Natural killer cell (primary cell): ENCODE results near the gene RBM44. TPM values are rescaled to one million over a fixed set of nuclear protein-coding genes. Genes with fewer than 3 reads are reported as not detected.
A peak's percentile ranks its signal among the peaks of the same experiment; 100 is the strongest.
"Not testable (repeated sequence)": the region's sequence is repeated elsewhere in the genome, so short reads cannot be mapped to it uniquely, and the experiment has no call there.

ENCODE experiments used
- ATAC-seq, 3 donors: fragments of 150-1000 bp in 2 of 3; fragments of 200-7000 bp in 1 of 3; cut with Tn5 transposase; 1 replicate in 1 of 3; 2 replicates in 2 of 3; pipeline ENCODE4 v1.10.0; 2021; ENCODE audit warnings: mild to moderate bottlenecking in 2 of 3, moderate library complexity in 2 of 3
- DNase-seq, 2 donors: peaks; one replicate each; pipeline versions ENCODE4 v3.0.0 to v3.0.0-alpha.2; 2013 to 2021; ENCODE audit warnings: mixed read lengths in 1 of 2
- H3K27ac ChIP-seq: one replicate; pipeline ENCODE4 v1.5.1; 2013; ENCODE audit warnings: mild to moderate bottlenecking, low read length
- H3K27me3 ChIP-seq: one replicate; pipeline ENCODE4 v1.6.1; 2013; ENCODE audit warnings: low read length; ENCODE audit not compliant: control insufficient read depth, insufficient read depth
- H3K36me3 ChIP-seq: one replicate; pipeline ENCODE4 v1.6.1; 2013; ENCODE audit warnings: low read length; ENCODE audit not compliant: control insufficient read depth, insufficient read depth
- H3K4me1 ChIP-seq: one replicate; pipeline ENCODE4 v1.6.1; 2013; ENCODE audit warnings: low read length; ENCODE audit not compliant: control insufficient read depth, insufficient read depth
- H3K4me3 ChIP-seq: one replicate; pipeline ENCODE4 v1.5.1; 2013; ENCODE audit warnings: low read length
- H3K9me3 ChIP-seq: one replicate; pipeline ENCODE4 v1.6.1; 2013; ENCODE audit warnings: low read length; ENCODE audit not compliant: control insufficient read depth, insufficient read depth
- H3K27ac Mint-ChIP-seq, 2 donors: one replicate each; pipeline ENCODE4 v1.8.0; 2022; ENCODE audit warnings: mild to moderate bottlenecking in 2 of 2, mixed read lengths in 2 of 2, moderate library complexity in 1 of 2
- H3K27me3 Mint-ChIP-seq, 2 donors: one replicate each; pipeline ENCODE4 v1.8.0; 2022; ENCODE audit warnings: low read depth in 2 of 2, mixed read lengths in 2 of 2
- H3K36me3 Mint-ChIP-seq: one replicate; pipeline ENCODE4 v1.8.0; 2022; ENCODE audit warnings: mixed read lengths
- H3K4me1 Mint-ChIP-seq, 2 donors: one replicate each; pipeline ENCODE4 v1.8.0; 2022; ENCODE audit warnings: mixed read lengths in 2 of 2
- H3K4me3 Mint-ChIP-seq: one replicate; pipeline ENCODE4 v1.8.0; 2022; ENCODE audit warnings: mild to moderate bottlenecking, moderate library complexity, mixed read lengths
- H3K9me3 Mint-ChIP-seq, 2 donors: one replicate each; pipeline ENCODE4 v1.8.0; 2022; ENCODE audit warnings: mixed read lengths in 2 of 2
- WGBS: methylation state at CpG from one replicate; pipeline ENCODE4 v1.1.7; 2013; ENCODE audit warnings: missing lambda C conversion rate; ENCODE audit not compliant: insufficient coverage; 5-methylcytosine and 5-hydroxymethylcytosine counted together
- intact Hi-C: fragments of 100-400 bp; cut with micrococcal nuclease; formaldehyde crosslinking; loops from one replicate; pipeline ENCODE4 v1.14.2; 2022
- total RNA-seq, 4 donors: library from RNA; stranded (reverse); fragments of 120-200 nt in 1 of 4; gene quantifications; one replicate each; pipeline versions ENCODE4 v1.2.3 to v1.2.4, GENCODE V29; 2013 to 2022
- TF ChIP-seq, protein P1 (sequence below): fragments of 200-600 bp; IDR thresholded peaks from one replicate; pipeline ENCODE4 v1.8.0; 2022; ENCODE audit warnings: antibody characterized with exemption

Gene RBM44
- total RNA-seq, 3 donors from 2014 or later (not counting 1 experiment from before 2014, with no cell fraction given) = 1.8 to 5.0 (median 2.9) TPM

DNA sequence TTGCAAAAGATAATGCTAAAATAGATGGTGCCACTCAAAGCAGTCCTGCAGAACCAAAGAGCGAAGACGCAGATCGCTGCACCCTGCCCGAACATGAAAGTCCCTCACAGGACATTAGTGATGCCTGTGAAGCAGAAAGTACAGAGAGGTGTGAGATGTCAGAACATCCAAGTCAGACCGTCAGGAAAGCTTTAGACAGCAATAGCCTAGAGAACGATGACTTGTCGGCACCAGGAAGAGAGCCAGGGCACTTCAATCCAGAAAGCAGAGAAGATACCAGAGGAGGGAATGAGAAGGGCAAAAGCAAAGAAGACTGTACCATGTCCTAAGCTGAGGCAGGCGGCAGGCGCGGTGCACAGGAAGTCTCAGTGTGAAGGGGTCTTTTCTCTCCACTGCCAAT, 34.8 kb upstream of the RBM44 start:
- H3K27ac ChIP-seq = no peak overlapping the region
- H3K4me1 Mint-ChIP-seq = peaks cover 5 to 11% of the 10 kb centered on the region in 2 donors
- no peak for DNase-seq
- no peak for ATAC-seq
- H3K27me3 ChIP-seq = no peaks in the 10 kb centered on the region
- H3K9me3 ChIP-seq = no peaks in the 10 kb centered on the region
- peak overlapping the region; percentile 11 to 59 for H3K27ac Mint-ChIP-seq
- no peaks in the 10 kb centered on the region for H3K27me3 Mint-ChIP-seq
- TF ChIP-seq, protein P1, sequence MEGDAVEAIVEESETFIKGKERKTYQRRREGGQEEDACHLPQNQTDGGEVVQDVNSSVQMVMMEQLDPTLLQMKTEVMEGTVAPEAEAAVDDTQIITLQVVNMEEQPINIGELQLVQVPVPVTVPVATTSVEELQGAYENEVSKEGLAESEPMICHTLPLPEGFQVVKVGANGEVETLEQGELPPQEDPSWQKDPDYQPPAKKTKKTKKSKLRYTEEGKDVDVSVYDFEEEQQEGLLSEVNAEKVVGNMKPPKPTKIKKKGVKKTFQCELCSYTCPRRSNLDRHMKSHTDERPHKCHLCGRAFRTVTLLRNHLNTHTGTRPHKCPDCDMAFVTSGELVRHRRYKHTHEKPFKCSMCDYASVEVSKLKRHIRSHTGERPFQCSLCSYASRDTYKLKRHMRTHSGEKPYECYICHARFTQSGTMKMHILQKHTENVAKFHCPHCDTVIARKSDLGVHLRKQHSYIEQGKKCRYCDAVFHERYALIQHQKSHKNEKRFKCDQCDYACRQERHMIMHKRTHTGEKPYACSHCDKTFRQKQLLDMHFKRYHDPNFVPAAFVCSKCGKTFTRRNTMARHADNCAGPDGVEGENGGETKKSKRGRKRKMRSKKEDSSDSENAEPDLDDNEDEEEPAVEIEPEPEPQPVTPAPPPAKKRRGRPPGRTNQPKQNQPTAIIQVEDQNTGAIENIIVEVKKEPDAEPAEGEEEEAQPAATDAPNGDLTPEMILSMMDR = no peak
- H3K36me3 Mint-ChIP-seq = no peaks in the 10 kb centered on the region
- no peak overlapping the region for H3K4me3 ChIP-seq
- H3K36me3 ChIP-seq = peaks cover 46% of the 10 kb centered on the region
- intact Hi-C loops = no loop called here
- peaks cover 2% of the 10 kb centered on the region for H3K4me1 ChIP-seq
- 94% methylated on average over 10 of the region's 10 CpGs for WGBS
- H3K4me3 Mint-ChIP-seq = no peak overlapping the region
- no peaks in the 10 kb centered on the region for H3K9me3 Mint-ChIP-seq

DNA sequence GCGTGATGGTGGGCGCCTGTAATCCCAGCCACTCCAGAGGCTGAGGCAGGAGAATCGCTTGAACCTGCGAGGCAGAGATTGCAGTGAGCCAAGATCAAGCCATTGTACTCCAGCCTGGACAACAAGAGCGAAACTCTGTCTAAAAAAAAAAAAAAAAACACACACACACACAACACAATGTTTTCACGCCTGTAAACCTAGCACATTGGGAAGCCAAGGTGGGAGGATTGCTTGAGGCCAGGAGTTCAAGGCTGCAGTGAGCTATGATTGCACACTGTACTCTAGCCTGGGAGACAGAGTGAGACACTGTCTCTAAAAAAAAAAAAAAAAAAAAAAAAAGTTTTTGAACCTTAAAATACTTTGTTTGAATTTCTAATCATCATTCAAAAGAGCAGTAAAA, 33.5 kb upstream of the RBM44 start:
- peaks cover 5 to 11% of the 10 kb centered on the region in 2 donors for H3K4me1 Mint-ChIP-seq
- H3K4me3 Mint-ChIP-seq, H3K9me3 Mint-ChIP-seq, H3K27ac ChIP-seq, H3K27me3 ChIP-seq, H3K4me1 ChIP-seq, intact Hi-C loops, DNase-seq, H3K27me3 Mint-ChIP-seq, H3K36me3 Mint-ChIP-seq, H3K4me3 ChIP-seq, H3K9me3 ChIP-seq: not testable (repeated sequence)
- WGBS = 100% methylated on average over 5 of the region's 6 CpGs
- peaks cover 42% of the 10 kb centered on the region for H3K36me3 ChIP-seq
- H3K27ac Mint-ChIP-seq = peak overlapping the region in 1 of 2 donors; percentile 38
- ATAC-seq = peak in 1 of 3 donors; percentile 24

- DNase-seq (no peak), ATAC-seq (no peak)
- H3K4me3 Mint-ChIP-seq = no peak overlapping the region
- Histone ChIP-seq H3K9me3 (no peaks in the 10 kb centered on the region), H3K27me3 (no peaks in the 10 kb centered on the region), H3K27ac (no peak overlapping the region), H3K4me1 (peaks cover 2% of the 10 kb centered on the region), H3K4me3 (no peak overlapping the region), H3K36me3 (peaks cover 37% of the 10 kb centered on the region)
- 98% methylated on average over 8 of the region's 8 CpGs for WGBS
- no peaks in the 10 kb centered on the region for H3K36me3 Mint-ChIP-seq
- intact Hi-C loops = no loop called here
- no peak overlapping the region for H3K27ac Mint-ChIP-seq
- no peaks in the 10 kb centered on the region for H3K9me3 Mint-ChIP-seq
- H3K4me1 Mint-ChIP-seq = peaks cover 5 to 11% of the 10 kb centered on the region in 2 donors
- TF ChIP-seq, protein P1 = no peak
- H3K27me3 Mint-ChIP-seq = no peaks in the 10 kb centered on the region
Observed at GRCh38 chr2:237765875-237766274, 32.7 kb upstream of the RBM44 start.

GRCh38 chr2:237766340-237766739, 32.2 kb upstream of the RBM44 start:
- WGBS = 82% methylated on average over 2 of the region's 2 CpGs

More at GRCh38 chr2:237766340-237766739, 32.2 kb upstream of the RBM44 start:
- ATAC-seq (no peak), DNase-seq (no peak)
- intact Hi-C loops = no loop called here
- Histone ChIP-seq H3K27ac (no peak overlapping the region), H3K9me3 (no peaks in the 10 kb centered on the region), H3K27me3 (no peaks in the 10 kb centered on the region), H3K4me3 (no peak overlapping the region), H3K4me1 (peaks cover 2% of the 10 kb centered on the region), H3K36me3 (peaks cover 38% of the 10 kb centered on the region)
- H3K27me3 Mint-ChIP-seq = no peaks in the 10 kb centered on the region
- H3K4me1 Mint-ChIP-seq = peaks cover 5 to 11% of the 10 kb centered on the region in 2 donors
- H3K9me3 Mint-ChIP-seq = no peaks in the 10 kb centered on the region
- H3K36me3 Mint-ChIP-seq = no peaks in the 10 kb centered on the region
- no peak overlapping the region for H3K4me3 Mint-ChIP-seq
- H3K27ac Mint-ChIP-seq = no peak overlapping the region
- TF ChIP-seq, protein P1 = no peak
